HG02981 (cell line): ENCODE results near the gene BLVRA.
"Not testable (repeated sequence)": the region's sequence is repeated elsewhere in the genome, so short reads cannot be mapped to it uniquely, and the experiment has no call there.

Source experiments
- ATAC-seq: cut with Tn5 transposase; IDR thresholded peaks from one replicate; pipeline ENCODE4 v1.9.1; 2021; ENCODE audit warnings: mild to moderate bottlenecking, moderate library complexity; ENCODE audit not compliant: unreplicated experiment

BLVRA gene

DNA sequence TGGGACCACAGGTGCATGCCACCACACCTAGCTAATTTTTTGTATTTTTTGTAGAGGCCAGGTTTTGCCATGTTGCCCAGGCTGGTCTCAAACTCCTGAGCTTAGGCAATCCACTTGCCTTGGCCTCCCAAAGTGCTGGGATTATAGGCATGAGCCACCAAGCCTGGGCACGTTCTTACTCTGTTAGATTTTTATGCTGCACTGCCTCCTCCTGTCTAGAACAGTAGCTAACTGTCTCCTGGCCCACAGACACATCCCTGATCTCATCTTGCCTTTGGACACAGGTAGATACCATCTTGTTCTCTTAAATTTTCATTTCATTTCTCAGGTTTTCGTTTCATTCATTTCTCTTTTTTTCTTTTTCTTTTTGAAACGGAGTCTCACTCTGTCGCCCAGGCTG lies 41.1 kb downstream of the BLVRA start:
- ATAC-seq: no peak

DNA sequence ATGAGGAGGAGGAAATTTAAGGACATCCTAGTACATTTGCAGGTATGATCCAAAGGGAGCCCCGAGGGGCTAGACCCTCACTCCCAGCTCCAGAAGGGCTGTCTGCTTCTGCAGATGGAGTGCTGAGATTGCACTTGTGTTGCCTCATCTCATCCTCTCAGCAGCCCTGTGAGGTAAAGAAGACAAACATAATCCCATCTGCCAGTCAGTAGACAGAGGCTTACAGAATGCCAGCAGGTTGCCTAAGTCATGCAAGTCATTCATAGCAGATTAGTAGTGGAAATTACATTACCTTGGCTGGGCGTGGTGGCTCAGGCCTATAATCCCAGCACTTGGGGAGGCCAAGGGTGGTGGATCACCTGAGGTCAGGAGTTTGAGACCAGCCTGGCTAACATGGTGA lies 45.4 kb downstream of the BLVRA start:
- no peak for ATAC-seq

DNA sequence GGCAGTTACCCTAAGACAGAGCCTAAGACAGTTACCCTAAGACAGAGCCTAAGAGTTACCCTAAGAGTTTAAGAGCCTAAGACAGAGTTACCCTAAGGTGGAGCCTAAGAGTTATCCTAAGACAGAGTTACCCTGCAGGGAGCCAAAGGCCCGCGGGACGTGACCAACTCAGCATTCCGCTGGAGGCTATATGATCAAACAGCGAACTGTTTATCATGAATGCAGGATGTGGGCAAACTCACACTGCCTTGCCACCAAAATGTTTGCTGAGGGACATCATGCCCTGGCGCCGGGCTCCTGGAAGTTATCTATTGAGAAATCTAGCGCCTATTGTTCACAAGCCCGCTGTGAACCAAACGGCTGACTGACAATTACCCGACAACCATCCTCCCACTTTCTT lies 49.9 kb downstream of the BLVRA start:
- no peak for ATAC-seq

DNA sequence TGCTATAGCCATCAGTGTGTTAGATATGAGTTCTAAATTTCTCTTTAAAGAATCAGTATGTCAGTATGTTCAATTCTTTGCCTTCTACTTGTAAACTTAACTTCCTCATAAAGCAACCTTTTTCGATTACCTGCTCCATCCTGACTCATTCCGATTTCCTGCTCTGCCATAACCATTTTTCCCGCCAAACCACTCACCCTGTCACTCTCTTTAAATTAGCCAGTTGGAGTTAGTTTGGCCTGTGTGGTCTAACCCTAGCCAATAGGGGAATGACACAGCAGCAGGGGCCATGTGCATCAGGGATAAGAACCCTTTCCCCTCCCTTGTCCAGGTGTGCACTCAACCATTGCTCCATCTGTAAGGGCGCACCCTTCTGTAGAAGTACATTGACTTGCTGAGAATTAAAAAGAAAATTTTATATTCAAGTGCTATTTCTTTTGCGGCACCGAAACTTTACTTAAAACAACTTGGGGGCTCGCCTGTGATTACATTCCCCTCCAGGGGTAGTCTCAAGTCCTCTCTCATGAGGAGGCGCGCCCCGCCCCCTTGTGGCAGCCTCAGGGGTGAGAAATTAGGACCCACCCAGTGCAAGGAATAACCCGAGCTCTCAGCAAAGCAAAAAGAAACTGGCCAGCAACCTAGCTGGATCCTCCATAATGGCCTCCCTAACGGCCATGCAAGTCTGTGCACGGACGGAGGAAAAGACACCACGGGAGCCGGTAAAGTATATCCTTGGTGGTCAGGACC lies 51.9 kb downstream of the BLVRA start:
- ATAC-seq: not testable (repeated sequence)

DNA sequence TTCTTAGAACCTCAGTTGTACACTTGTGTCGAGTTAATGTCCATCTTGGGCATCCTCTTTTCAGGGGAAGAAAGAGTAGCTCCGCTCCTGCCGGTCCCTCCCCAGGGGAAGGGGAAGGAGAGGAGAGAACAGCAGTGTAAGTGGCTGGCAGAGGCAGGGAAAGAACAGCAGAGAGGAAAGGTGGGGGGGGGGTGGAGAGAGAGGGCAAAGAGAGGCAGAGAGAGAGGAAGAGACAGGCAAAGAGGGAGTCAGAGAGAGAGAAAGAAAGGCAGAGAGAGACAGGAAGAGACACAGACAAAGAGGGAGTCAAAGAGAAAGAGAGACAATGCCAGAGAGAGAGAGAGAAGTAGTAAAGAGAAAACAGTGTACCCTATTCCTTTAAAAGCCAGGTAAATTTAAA lies 56.9 kb downstream of the BLVRA start:
- ATAC-seq: no peak

DNA sequence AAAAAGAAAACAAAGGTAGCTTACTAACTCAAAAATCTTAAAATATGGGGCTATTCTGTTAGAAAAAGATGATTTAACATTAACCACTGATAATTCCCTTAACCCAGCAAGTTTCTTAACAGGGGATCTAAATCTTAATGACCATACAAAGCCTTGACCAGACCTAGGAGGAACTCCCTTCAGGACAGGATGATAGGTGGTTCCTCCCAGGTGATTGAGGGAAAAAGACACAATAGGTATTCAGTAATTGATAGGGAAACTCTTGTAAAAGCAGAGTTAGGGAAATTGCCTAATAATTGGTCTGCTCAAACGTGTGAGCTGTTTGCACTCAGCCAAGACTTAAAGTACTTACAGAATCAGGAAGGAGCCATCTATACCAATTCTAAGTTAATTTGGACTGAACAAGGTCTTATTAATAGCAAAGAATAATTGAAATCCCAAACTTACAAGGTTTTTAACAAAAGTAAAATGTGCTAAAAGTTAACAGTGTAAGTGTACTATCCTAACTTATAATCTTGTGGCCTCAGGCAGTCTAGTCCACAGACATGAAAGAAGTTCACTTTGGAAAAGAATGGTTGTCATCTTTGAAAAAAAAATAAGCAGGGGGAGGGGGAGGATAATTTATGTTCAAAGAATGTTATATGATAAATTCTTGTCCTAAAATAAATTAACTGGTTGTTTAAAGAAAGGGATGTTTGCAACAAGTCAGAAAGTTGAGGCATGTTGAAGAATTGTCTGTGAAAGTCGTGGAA lies 57.7 kb downstream of the BLVRA start:
- ATAC-seq: not testable (repeated sequence)

DNA sequence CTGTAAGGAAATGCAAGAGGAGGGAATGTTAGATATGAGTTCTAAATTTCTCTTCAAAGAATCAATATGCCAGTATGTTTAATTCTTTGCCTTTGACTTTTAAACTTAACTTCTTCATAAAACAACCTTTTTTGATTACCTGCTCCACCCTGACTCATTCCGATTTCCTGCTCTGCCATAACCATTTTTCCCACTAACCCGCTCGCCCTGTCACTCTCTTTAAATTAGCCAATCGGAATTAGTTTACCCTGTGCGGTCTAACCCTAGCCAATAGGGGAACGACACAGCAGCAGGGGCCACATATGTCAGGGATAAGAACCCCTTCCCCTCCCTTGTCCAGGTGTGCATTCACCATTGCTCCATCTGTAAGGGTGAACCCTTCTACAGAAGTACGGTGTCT lies 64.9 kb downstream of the BLVRA start:
- ATAC-seq: not testable (repeated sequence)

DNA sequence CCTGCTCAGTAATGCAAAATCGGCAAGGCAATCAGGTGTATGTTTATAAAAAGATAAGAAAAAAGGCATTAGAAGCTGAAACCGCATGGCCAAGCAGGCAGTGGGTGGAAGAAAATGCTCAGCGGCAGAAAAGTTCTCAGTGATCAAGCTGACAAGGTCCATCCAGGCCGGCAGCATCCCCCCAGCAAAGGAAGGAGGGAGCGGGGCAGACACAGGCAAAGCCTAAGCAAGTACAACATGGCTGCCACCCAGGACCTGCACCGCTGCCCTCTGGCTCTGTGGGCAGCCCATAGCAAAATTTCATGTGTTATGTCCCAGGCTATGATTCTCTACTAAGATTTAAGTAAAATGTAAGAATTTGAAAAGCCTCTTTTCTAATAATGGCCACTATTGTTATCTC lies 65.5 kb downstream of the BLVRA start:
- no peak for ATAC-seq

DNA sequence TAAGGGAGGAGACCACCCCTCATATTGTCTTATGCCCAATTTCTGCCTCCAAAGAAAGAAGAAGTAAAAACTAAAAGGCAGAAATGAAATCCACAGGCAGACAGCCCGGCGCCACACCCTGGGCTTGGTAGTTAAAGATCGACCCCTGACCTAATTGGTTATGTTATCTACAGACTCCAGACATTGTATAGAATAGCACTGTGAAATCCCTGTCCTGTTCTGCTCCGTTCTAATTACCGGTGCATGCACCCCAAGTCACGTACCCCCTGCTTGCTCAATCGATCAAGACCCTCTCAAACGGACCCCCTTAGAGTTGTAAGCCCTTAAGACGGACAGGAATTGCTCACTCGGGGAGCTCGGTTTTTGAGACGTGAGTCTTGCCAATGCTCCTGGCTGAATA lies 66.0 kb downstream of the BLVRA start:
- not testable (repeated sequence) for ATAC-seq

DNA sequence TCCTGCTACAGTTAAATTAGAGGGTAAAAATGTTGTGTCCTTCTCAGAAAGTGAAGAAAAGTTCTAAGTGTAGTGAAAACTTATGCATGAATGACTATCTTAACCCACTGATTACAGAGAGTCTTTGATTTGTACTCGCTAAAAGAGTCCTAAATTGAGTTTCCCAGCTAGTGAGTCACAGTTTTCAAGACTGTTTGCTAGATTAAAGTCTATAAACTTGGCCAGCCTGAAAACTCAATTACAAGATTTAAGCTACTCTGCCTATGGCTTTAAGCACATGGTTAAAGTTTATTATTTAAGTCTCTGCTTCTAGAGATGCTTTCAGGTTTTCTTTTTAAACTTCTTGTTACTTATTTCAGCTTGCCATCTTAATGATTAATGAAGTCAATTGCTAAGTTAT lies 66.5 kb downstream of the BLVRA start:
- ATAC-seq: no peak

DNA sequence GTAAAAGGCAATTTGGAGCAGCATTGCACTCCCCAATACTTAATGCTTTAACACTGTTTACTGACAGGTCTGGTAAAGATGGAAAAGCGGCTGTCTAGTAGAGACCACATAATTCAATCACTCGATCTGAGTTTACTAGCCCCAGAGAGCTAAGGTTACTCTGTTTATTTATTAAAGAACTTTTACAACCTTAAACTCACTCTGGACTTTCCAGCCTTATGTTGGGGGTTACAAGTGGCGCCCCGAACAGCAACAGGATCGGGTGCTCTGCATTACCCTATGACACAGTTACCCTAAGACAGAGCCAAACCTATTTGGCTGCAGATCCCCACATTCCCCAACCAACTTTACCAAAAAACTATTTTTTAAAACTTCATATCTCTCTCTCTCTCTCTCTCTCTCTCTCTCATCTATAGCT lies 66.9 kb downstream of the BLVRA start:
- no peak for ATAC-seq

DNA sequence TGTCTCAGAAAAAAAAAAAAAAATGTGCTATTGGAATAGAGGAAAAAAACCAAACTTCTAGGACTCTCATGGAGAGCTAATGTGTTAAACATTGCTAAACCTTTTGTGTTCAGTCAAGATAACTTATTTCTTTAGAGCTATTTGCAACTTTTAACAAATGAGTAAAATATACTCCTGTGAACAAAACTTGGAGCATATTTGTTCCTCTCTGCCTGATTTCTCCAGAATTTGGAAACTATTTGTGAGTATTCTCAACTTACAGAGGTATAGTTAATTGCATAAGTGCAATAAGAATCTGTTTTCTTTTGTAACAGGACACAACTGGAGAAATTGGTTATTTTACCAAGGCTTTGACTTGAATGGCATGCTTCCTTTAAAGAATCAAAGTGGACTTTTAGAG lies 72.4 kb downstream of the BLVRA start:
- not testable (repeated sequence) for ATAC-seq

DNA sequence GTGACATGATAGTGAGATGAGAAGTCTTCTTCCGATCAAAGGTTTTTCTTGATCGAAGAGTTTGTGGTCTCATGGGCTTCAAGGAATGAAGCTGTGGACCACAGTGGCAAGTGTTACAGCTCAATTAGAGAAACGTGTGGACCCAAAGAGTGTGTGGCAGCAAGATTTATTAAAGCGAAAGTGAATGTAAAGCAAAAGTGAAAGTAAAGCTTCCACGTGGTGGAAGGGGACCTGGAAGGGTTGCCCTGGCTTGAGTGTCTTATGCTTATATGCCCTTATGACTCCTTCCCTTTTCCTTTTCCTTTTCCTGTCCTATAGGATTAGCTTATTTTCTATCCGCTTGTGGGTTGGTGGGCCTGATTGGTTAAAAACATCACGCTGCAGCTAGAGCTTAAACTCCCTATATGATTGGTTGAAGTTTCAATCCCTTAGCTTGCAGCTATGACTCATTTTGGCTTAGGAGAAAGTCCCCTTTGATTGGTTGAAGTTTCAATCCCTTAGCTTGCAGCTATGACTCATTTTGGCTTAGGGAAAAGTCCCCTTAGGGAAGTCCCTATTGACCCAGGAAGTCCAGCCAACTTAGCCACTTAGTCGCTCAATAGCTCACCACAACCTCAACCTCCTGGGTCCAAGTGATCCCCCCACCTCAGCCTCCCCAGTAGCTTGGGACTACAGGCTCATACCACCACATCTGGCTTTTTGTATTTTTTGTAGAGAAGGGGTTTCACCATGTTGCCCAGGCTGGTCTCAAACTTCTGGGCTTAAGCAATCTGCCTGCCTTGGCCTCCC lies 76.2 kb downstream of the BLVRA start:
- ATAC-seq: no peak

DNA sequence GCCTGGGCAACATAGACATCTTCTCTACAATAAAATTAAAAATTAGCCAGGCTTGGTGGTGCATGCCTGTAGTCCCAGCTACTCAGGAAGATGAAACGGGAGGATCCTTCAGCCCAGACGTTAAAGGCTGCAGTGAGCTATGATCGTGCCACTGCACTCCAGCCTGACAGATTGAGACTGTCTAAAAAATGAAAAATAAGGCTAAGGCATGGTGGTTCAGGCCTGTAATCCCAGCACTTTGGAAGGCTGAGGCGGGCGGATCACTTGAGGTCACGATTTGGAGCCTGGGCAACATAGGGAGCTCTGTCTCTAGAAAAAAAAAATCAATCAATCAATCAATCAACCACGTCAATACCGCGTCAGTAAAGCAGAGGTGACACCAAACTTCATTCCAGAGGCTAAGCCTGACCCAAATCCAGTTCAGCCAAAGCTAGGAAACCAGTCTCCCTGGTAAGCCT lies 79.8 kb downstream of the BLVRA start:
- ATAC-seq: no peak

DNA sequence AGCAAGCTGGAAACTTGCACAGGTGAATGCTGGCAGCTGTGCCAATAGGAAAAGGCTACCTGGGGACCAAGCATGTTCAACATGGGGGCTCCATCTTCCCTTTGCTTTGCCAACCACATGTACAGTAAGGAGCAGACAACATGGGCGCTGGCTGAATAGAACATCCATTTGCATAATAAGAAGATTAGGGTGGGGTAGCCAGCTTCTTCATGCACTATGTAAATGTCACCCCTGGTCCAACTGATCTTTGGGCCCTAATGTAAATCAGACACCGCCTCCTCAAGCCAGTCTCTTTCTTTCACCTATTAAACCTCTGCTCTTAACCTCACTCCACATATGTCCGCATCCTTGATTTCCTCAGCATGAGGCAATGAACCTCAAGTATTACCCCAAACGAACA lies 84.8 kb downstream of the BLVRA start:
- ATAC-seq: no peak

DNA sequence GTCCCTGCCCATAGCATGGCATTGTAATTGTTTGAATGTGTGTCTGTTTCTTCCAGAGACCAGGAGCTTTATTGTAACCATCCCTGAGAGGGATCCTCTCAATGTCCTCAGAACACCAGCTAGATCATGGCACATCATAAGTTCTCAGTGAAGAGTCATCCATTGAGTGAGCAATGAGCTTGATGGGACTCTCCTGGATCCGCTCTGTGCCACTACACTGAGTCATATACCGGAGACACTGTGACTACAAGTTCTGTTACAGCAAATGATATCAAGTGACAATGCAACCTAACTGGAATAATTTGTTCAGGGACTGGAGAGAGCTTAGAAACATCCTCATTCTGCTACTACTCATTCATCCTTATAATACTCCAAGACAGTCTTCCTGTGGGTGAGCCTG lies 85.8 kb downstream of the BLVRA start:
- ATAC-seq: no peak

DNA sequence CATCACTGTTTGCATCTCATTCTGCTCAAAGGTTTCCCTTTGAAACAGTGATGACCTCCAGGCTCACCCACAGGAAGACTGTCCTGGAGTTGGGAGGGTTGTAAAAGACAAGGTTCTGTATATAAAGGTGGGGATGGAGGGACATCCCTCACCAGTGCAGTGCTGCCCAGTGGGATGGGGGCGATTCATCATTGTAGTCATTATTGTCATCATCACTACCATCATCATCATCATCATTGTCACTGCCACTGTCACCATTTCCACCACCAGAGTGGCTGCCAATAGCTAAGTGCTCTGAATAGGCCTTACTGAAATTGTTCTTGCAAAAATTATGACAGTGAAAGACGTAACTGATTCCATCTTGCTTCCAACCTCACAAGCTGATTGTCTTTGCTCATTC lies 86.2 kb downstream of the BLVRA start:
- no peak for ATAC-seq

DNA sequence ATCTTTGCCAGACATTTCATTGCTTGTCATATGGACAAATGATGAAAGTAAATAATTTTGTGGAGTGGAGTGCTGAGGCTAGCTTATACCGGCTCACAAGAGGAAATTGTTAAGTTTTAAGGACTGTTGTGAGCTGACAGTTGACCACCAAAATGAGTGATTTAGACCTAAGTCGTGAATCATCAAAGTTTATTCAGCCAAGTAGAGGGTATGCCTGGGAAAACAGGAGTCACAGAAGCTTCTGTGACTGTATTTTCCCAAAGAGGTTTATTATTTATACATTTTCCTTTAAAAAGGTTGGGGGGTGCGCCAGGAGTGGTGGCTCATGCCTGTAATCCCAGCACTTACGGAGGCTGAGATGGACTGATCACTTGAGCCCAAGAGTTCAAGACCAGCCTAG lies 89.0 kb downstream of the BLVRA start:
- ATAC-seq: no peak

DNA sequence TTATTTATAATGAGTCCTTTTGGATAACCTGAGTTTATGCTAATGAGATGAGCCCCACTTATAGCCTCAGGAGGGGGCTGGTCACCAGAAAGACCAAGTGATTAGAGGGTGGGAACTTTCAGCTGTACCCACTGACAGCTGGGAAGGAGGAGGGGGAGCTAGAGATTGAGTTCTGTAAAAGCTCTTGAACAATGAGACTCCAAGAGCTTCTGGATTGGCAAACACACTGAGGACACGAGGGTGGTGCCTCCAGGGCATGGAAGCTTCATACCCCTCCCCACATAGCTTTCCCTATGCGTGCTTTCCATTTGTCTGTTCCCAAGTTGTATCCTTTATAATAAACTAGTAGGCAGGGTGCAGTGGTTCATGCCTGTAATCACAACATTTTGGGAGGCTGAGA lies 90.6 kb downstream of the BLVRA start:
- ATAC-seq: no peak

DNA sequence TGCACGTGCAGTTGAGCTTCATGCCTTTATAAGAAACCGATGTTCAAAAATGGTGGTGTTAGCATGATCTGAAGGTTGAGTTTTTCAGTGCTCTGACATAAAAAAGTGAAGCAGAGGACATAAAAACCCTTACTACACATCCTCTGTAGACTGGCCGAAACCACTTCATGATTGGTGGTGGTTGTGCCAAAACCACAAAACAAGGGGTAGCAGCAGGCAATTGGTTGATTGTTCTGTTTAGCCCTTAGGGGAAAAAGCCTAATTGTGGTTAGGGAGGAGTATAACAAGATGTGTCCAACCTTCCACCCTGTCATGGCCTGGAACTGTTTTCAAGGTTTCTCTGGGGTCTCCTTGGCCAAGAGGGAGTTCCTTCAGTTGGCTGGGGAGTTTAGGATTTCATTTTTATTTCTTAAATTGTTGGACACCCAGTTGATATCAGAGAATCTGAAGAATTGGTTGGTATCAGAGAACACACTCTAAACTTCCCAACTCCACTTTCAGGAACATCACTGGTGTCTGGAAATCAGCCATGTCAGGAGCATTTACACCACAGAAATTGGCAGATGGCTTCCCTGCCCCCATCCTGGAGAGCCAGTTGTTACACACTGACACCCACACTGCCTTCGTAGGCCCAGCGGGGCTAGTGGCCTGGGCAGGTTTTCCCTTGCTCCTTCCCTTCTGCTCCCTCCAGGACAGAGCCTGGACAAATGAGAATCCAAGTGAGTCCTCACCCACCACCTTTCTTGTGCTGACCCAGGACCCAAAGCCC lies 92.1 kb downstream of the BLVRA start:
- ATAC-seq: peak; percentile 60

DNA sequence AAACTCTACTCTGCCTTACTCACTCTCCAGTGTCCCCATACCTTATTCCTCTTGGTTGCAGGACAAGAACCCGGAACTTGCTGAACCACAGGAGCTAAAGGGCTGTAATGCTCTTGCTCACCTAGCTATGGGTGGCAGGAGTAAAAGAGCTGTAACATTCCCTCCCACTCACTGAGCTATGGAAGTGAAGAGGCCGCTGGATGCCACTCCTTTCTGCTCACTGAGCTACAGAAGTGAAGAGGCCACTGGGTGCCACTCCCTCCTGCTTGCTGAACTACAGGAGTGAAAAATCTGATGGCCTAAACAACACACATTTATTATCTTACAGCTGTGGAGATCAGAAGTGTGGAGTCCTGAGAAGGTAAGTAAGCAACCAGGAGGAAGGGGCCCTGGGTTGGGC lies 93.3 kb downstream of the BLVRA start:
- ATAC-seq: no peak
